Middle frontal gyrus (tissue), 1 donor: Measurements from ENCODE around the gene RSAD1.
A peak's percentile ranks its signal among the peaks of the same experiment; 100 is the strongest.

Source experiments
- DNase-seq: peaks from one replicate; pipeline ENCODE4 v3.0.0-alpha.2; 2015; ENCODE audit warnings: low spot score; ENCODE audit errors: extremely low spot score

Gene RSAD1

DNA sequence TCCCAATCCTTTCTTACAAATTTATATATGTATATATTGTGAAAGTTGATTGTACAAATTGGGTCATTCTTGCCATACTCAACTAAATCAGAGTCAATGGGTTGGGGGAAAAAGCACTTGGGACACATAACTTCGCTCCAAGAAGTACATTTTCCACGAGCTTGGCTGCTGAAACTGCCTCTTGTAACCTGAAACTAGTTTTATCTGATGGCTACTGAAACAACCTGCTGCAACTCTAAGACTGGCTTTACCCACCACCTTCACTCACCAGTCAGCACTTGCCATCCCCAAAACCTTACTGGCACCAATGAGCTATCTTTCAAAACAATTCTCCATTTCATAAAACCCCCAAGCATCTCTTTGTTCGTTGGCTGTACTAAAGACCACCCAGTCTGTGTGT is 15.1 kb downstream of the RSAD1 start:
- no peak for DNase-seq

DNA sequence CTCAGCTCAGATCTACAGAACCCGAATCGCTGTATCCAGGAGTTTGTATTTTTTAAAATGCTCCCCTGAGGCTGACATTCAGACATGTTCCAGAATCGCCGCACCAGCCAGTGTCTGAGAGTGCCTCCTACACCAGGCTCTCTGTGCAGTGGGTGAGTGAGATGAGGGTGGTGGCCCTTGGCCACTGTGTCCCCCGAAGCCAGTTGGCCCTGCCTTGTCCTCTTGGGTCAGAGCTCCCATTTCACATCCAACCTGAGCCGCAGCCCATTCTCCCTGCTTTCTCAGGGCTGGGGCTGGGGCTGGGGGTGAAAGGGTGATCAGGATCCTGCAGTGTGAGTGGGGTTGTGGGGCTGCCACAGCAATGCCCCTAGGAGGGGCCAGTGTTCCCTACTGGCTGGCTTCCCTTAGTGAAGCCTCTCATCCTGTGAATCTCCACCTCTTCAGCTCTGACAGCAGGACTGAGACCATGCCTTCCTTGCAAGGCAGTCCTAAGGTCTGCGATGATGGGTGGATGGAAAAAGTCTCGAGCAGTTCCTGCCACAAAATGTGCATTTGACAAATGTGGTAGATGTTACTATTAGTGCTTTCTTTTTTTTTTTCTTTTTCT is 16.7 kb downstream of the RSAD1 start:
- DNase-seq: no peak

DNA sequence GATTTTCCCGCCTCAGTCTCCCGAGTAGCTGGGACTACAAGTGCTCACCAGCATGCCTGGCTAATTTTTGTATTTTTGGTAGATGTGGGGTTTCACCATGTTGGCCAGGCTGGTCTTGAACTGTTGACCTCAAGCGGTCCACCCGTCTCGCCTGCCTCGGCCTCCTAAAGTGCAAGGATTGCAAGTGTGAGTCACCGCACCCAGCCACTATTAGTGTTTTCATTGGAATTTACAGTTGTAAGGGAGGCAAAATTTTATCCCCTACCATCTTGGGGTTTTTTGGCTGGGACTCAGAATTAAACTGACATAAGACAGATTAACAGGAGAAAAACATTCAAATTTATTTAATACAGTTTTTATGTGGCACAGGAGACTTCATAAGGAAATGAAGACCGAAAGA is 17.3 kb downstream of the RSAD1 start:
- DNase-seq: no peak

DNA sequence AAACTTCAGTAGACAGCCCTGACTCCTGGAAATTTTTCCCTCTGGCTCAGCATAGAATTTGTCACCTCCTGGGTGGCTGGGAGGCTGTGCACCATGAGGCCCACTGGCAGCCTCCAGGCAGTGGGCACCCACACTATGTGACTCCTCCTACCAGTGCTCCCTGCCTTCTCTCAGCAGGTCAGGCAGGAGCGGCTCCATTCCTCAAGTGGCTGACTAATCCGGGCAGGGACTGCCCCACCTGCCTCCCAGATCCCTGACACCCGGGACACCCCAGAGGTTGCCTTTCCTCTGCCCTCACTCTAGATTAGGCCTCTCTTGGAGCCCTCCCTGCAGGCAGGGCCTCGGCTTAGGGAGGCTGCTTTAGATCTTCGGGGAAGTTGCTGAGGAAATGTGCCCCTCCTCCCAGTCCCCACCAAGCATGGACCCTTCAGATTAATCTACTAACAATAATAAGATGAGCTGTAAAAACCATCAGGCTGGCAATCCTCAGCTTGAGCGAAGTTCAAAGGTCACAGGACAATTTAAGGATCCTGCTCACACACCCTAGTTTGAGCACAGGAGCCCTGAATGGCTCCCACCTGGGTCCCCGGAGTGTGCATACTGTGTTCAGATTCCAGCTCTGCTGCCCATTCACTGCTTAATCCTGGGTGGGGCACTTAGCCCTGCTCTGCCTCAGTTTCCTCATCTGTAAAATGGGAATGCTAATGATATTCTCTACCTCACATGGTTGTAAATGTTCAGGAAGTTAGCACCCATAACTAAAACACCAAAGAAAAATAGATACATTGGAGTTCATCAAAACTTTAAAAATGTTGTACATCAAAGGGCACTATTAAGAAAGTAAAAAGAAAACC is 19.6 kb downstream of the RSAD1 start:
- no peak for DNase-seq

DNA sequence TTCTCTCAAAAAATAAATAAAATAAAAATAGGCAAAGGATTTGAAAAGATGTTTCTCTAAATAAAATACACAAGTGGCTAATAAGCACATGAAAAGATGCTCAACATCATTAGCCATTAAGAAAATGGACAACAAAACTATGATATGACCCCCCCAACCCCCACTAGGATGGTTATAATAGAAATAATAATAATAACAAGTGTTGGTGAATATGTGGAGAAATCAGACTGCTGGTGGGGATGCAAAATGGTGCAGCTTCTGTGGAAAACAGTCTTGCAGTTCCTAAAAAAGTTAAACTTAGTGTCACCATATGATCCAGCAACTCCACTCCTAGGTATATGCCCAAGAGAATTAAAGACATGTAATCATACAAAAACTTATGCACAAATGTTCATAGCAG is 20.6 kb downstream of the RSAD1 start:
- DNase-seq: no peak

DNA sequence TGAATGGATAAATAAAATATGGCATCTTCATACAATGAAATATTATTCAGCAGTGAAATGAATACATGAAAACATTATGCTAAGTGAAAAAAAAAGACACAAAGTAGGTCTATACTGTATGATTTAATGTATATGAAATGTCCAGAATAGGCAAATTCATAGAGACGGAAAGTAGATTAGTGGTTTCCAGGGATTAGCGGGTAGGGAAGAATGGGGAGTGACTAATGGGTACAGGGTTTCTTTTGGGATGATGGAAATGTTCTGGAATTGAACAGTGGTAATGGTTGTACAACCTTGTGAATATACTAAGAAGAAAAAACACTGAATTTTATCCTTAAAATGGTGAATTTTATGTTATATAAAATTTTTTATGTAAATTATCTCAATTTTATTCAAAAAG is 21.1 kb downstream of the RSAD1 start:
- no peak for DNase-seq

DNA sequence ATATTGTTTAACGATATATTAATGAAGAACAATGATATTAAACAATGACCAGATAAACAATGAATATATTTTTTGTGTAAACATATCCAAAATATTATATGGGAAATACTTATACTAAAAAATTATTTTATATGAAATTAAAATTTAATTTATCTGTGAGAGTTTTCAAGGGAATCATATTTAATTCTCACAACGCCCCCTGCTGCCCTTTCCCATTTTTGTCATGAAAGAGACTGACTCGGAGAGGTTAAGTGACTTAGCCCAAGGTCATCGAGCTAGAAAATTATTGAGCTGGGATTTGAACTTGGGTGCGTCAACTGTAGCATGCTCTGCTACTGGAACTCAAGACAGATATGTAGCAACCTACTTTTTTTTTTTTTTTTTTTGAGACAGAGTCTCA is 22.4 kb downstream of the RSAD1 start:
- DNase-seq: no peak

DNA sequence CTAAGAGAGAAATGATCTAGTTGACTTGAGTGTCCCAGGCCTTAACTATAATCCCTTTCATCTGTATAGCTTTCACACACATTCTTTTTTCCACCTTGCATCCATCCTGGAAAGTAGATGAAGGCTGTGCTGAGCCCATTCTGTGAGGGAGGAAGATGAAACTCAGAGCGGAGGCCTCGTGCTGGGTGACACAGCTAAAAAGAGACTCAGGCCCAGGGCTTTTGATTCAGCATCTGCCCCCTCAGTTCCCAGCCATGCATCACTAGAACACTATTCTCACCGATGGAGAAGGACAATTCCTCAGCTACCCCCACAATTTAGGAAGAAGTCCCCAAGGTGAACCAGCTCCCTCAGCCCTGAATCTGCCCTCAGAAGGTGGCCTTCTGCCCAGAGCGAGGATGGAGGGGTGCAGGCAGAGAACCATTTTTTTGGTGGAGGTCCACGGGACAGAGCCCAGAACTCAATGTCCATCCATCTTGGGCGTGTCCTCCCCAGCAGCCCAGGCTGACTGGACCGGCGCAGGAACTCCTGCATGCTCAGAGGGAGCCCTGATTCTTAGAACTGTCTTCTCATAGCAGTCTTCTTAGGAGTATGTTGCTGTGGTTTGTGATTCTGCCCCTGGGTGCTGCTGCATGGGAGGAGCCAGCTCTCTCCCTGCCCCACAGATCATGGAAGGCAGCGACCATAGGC is 23.8 kb downstream of the RSAD1 start:
- DNase-seq: no peak

DNA sequence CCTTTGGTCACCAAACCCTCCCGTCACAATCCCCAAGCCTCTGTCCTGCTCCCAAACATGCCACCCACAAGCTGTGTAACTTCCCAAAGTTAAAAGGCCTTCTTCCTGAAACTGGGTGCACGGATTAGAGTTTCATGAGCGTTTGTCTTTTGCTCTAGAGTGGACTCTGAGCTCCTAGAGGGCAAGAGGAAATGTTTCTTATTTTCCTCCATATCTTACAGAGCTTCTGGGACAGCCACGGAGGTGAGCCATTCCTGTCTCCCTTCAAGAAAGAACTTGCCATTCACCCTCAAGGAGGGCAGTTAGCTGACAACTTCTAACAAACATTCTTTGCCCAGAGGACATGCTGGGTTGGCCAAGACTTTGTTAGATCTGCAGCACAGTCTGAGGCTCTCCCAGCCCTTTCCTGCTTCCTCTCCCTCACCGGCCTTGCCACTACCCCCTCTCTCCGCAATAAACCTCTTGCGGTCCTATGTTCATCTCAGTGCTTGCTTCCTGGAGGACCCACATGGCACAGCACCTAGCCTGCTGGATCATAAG is 27.0 kb downstream of the RSAD1 start:
- no peak for DNase-seq

DNA sequence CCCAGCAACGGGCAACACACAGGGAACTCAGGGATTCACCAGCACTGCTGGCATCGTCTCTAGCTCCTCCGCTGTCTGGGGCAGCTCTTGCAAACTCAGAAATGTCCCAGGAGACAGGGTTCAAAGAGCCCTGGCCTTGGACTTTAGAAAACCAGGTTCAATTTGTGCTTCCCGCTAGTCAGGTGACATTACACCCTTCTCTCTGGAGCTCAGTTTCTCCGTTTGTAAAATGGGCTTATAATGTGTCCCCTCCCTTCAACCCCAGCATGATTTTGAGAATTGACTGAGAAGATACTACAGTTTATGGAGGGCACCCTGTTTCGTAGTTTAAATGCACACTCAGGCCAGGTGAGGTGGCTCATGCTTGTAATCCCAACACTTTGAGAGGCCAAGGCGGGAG is 27.6 kb downstream of the RSAD1 start:
- no peak for DNase-seq

DNA sequence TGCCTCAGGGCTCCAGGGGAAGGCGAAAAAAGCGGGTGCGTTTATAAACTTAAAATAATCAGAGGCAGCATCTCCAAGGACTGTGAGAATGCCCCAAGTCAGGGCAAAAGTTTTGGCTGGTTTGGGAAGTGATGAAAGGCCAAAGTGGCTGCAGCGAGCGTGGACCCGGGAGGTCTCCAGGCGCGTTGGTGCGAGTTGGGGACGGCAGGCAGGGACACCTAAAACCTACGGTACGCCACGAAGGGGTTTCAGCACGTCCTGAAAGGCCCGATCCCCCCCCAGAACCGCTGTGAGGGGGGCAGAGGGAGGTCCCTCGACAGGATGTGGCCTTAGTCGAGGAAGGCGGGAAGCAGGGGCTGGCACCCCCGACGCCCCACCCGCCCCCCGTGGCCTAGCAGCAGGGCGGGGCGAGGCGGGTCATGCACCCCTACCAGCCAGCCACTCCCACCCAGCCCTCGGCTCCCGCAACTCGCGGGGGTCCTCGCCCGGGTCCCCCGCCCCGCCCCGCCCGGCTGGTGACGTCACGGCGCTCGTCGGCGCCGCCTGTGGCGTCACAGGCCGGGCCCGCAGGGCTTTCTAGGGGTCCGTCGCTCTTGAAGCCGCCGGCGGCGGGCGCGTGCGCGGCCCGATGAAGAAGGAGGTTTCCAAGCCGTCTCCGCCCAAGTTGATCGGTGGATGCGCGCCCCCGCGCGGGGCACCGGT is 29.4 kb downstream of the RSAD1 start, which contains the start of gene MYCBPAP:
Gene MYCBPAP, plus strand, starts transcription at position 569 of the 702 bp plus-strand sequence. CDS start 236 bp downstream, outside the sequence.
- peak; percentile 59 for DNase-seq

DNA sequence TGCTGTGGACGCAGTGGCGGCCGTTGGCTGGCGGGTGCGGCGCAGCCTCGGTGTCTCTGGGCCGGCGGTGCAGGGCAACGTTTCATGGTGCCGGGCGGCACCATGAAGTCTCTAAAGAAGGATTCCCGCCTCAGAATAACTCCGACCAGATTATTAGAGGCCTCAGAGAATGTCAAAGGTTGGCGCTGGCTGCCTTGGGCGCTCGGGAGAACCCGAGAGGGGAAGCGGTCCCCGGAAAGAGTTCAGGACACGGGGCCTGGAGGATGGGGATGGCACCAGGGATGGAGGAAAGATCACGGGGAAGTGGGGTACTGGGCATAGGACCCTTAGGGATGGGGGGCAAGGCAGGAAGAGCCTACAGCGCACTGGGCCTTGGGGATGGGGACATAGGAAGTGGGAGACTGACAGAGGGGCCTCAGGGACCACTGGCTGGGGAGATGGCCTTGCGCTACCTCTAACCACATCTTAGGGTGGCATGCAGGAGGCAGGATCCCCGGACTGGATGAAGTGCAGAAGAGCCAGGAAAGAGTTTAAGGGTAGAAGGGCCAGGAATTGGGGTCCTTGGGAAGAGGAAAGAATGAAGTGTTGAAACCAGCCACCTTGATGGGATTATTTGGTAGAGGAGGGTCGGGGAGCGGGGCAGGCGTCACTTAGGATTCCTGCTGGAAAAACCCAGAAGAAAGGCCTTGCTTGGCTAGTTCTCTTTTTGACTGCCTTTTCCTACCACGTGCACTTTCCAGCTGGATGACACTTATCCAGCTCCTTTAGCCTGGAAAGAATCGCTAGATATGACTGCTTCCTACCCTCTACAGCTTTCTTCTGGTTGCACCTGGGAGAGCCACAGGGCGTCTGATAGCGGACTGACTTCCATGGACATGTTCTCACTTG is 30.2 kb downstream of the RSAD1 start:
- DNase-seq: no peak

DNA sequence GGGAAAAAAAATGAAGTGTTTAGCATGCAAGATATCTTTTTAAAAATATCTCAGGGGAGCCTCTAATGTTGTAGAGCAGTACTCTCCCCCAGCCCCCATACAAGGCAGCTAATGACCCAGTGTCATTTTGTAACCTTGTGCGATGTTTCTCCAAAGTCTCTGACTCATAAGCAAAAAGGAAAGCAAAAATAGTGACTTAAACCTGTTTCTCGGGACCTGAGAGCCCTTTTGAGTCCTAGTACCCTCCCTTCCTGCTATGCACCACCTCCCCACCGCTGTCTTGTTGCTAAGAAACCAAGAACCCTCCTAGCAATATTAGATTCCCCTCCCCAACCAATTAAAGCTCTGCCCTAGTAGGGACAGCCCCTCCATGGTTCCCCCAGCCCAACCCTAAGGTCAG is 32.4 kb downstream of the RSAD1 start:
- DNase-seq: no peak

DNA sequence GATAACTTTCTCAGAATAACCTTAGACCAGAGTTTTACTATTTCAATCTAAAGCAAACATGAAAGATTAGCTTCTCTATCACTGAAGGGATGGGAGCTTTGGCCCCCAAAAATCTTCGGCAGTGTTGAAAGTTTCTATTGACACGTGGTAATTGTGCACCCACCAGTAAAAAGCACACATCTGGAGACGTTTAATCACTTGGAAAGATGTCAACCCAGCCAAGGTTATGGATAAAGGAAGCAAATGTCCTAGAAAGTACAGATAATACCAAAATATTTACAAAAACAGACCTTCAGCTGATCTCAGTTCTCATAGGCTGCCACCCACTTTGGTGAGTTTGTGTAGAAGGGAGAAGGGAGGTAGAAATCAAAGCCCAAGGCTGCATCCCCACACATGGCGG is 34.8 kb downstream of the RSAD1 start:
- DNase-seq: no peak

DNA sequence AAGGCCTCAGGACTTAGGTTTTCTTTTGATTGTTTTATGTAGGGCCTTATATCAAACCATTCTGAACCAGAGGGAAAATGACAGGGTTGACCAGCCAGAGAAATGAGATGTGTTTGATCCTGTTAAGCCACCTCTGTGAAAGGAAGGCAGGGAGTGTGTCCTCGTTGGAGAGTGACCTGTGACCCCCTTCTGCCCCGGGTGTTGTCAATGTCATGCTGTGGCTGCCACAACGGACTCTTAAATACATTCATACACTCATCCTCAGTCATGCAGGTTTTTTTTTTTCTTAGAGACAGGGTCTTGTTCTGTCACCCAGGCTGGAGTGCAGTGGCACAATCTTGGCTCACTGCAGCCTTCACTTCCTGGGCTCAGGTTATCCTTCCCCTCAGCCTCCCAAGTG is 35.7 kb downstream of the RSAD1 start:
- DNase-seq: no peak

DNA sequence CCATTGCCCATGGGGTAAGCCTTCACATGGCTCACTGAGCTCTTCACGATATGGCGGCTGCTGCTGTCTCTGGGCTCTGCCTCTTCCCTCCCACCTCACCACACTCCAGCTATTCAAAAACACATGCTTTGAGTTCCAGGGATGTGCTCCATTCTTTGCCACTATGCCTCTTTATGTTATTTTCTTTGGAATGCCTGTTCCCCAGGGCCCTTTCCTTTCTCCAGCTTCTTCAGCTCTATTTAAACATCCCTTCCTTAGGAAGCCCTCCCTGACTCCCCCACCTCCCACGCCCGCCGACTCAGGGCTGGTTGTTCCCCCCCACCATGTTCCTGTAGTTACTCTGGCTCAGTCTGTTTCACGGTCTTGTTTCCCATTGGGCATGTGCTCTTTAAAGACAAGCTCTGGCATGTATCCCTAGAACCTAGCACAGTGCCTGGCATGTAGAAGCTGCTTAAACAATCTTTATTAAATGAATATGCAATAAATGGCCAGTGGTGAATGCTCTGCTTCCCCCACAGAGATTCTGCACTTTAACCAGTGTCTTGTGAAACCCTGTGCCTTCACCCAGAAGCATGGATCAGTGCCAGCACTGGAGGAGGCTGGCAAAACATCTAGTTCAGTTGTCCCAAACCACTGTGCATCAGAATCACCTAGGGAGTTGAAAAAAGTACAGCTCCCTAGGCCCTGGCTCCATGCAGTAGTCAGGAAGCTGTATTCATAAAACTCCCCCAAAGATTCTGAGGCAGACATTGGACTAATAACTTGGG is 36.5 kb downstream of the RSAD1 start:
- DNase-seq: no peak

DNA sequence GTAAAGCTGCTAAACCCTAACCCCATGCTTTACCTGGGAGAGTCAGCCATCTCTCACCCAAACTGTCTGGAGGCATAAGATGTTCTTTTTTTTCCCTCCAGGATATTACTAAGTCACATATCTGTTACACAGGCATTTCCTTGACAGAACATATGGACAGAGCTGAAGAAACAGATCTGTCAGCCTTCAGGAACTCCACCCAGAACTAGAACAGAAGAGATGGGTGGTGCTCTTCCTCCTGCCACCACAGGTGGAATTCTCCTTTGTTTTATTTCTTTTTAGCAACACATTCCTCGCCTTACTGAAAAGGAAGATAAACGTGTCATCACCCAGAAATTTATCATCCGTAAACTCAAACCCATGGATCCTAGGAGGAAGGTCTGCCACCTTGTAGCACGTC is 38.4 kb downstream of the RSAD1 start:
- no peak for DNase-seq

DNA sequence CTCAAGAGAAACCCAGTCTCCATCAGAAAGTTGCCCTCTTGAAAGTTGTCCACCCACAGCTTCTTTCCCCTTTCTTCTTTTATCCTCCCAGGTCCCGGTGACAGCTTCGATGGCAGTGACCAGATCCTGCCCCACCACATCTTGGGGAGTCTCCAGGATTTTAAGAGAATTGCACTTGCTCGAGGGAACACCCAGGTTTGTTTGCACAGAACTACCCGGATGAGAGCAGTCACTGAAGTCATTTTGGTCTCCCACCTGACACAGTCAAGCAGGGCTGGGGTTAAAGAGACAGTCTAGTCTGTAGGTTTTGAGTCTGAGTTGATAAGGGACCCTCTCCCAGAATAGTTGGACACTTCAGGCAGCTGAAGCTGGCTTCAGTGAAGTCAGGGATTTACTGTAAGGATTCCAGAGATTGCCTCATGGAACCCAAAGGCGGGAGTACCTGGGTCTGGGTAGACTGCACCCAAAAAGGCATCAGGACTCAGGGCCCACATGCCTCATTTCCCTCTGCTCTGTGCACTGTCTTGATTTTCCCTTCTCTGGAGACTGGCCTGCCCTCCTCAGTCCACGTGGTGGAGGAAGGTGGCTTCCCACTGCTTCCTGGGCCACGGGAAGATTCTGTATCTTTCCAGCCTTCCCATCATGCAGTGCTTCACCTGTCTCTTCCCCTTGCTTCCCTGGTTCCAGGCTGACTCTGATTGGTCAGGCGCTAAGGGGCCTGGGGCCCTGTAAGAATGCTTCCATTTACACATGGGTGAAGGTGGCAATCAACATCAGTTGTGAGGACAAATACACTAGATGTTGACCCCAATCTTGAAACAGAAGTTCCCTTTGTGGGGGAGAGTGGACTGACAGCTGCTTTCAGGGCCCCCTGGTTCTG is 39.1 kb downstream of the RSAD1 start:
- DNase-seq: no peak
